ENCODE data around the gene STAM.

STAM gene

DNA sequence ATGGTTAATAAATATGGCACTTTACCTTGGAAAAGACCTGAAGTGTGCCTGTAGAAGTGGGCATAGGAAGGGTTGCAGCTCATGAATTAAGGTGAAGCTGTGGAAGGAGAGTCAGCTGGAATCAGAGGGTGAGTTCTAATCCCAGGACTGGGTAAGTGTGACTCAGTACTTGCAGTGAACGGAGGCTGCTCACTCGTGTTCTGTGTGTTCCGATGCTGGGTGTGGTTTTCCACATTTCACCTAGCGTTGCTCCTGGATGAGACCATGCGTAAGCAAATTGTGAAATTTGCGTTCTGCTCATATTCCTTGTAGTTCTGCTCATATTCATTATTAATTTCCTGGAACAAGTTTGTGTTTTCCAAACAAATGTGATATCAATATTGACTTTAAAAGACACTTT lies 85.7 kb downstream of the STAM start:
- no peak for DNase-seq (ENCODE audit: low spot score)
- FAIRE-seq = no peak

DNA sequence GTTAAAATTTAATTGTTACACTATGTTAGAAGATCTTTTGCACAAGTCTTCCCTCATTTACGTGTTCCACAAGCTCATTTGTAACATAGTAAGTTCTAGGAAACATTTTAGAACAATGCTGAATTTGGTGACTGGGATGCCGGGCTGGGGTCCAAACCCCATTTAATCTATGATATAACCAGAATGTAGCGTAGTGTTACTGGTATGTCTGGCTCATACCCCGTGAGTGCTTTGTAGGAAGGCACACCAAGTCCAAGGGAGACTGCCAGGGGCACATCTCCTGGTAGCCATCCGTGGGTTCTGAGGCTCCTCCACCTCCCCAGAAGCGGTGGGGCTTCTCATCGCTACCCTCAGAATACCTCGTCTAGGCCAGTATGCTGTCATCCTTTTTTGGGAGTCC lies 86.7 kb downstream of the STAM start:
- no peak for DNase-seq (ENCODE audit: low spot score)
- FAIRE-seq = no peak

DNA sequence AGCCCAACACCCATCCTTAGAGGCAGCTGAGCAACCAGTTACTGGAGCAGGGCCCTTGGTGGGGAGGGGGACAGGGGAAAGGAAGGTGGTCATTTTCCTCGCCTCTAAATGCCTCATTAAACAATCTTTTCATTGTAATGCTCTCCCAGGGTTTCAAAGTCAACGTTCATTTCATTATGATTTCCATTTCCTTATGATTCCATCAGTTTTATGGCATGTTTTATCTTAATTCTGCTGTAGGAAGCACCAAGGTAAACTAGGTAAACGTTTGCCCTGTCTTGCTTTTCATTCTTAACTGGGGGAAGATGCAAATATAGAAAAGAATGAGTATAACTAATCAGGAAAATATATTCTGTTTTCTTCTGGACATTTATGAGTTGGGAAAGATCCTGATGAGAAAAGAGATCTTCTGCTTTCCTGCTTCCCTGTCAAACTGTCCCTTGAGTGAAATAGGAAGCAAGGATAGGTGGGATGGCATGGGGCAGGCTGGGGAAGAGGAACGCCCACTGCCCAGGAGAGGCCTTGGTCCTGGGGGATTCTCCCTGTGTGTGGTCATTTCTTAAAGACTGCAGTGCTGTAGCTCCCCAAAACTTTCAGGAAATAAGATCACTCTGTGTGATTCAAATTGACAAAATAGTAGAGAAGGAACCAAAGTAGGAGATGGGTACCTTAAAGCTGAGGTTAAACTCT lies 87.5 kb downstream of the STAM start:
- no peak for DNase-seq (ENCODE audit: low spot score)
- no peak for FAIRE-seq

DNA sequence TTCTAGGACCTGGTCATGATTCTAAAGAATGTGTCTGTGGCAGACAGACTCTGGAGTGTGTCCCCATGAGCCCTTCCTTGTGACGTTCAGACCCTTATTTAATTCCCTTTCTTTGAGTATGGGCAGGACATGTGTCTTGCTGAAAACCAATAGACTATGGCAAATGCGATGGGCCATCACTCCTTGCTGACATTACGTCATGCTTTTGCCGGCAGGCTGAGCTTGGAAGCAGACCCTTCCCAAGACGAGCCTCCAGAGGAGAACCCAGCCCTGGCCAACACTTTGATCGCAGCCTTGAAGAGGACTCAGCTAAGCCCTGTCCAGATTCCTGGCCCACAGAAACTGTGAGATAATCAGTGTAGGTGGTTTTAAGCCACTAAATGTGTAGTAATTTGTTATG lies 89.7 kb downstream of the STAM start:
- DNase-seq (ENCODE audit: low spot score) (no peak), FAIRE-seq (no peak)

DNA sequence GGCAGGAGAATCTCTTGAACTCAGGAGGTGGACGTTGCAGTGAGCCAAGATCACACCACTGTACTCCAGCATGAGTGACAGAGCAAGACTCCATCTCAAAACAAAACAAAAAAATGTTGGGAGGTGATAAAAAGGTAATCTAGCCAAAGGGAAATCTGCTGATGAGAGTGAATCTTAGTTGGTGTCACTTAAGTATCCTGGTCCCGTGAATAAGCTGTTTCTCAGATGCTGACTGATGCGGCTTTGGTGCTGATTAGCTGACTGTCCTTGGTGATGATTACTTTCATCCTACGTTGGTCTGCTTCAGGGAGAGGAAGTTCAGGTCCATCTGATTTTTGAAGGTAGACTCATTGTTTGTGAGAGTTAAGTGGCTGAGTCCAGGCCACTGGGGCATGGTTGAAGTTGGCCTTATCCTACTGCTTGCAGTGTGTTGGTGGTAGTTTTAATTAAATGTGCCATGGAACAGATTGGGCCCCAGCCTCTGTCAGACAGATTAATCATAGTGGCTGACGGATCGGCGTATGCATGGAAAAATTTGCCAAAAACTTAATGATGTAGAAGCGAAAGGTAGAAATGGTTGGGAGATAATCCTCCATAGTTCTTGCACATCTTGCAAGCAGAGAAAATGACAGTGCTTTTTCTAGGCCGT lies 90.6 kb downstream of the STAM start:
- DNase-seq (ENCODE audit: low spot score) = no peak
- FAIRE-seq = no peak

DNA sequence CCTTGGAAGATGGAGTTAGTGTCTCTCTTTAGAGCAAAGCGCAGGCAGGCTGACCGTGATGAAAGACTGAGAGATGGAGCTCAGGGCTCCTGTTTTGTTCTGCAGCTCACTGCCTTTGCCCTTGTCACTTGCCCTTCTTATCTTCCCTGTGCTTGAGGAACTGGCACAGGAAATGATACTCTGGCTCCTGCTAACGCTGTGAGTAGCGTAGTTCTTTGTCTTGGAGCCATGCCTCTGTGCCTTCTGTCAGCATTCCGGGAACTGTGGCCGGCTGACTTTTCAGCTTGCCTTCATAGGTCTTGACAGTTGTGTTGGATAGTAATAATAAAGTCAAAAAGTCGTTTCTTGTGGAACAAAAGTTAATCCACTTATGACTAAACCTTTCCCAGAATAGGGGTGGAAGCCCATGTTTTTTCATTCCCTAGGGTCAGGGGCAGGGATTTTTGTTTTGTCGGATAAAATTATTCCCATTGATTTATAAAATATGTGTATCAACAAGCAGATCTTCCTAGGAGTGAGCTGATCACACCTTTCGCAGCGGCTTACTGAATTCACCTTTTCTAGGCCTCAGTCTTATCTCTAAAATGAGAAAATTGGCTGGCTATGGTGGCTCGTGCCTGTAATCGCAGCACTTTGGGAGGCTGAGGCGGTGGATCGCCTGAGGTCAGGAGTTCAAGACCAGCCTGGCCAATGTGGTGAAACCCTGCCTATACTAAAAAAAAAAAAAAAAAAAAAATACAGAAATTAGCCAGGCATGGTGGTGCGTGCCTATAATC lies 91.4 kb downstream of the STAM start:
- no peak for FAIRE-seq
- DNase-seq (ENCODE audit: low spot score) = no peak

DNA sequence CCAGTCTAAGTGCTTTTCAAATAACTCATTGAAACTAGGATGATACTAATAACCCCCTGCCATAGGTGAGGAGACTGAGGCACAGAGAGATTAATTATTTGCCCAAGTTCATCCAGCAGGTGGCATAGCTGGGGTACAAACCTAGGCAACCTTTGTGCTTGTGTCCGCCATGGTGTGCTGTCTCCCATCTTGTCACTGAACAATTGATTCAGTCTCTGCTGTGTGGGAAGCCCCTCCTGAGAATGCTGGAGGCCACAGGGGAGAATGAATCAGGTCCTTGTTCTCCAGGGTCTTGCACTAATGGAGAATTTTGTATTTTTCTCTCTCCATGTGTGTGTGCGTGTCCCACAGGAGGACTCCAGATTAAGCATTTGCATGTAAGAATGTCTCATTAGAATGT lies 92.3 kb downstream of the STAM start:
- DNase-seq (ENCODE audit: low spot score) (no peak), FAIRE-seq (no peak)

DNA sequence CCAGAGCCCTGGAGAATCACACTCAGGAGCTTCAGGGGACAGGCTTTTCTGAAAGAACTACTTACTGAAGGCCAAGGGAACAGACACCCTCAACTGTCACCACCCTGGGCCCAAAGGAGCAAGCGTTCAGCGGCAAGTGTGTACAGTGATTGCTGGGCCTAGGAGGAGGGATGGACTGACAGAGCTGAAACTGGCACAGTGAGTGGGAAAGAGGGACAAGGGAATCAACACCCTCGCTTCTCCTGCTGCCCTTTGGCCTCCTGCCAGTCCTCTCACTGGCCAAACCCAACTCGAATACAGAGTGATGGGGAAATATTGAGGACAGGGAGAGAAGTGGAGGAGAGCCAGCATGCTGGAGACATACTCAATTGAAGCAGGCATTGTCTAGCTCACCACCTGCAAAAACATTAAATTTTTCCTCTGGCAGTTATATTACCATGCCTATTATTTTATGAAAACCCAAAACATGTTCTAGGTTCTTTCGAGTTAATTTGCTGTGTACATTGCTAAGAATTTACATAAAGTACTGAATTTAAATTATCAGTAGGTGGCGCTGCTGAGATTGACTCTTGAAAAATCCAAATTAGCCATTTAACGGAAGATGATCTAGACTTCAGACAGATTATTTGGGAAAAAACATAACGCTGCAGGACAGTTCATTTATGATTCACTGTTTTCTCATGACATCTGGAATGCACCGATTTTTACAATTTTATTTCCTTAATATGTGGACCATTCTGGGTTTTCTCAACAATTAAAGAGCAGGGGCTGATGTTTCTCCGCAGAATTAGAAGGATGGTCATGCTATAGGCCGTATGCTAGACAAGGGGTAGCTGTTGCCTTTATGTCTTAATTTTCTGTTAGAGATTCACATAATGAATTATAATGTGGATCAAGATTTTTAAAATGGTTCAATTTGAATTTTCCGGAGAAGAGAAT lies 93.3 kb downstream of the STAM start:
- DNase-seq (ENCODE audit: low spot score) (peak; percentile 32), FAIRE-seq (no peak)

DNA sequence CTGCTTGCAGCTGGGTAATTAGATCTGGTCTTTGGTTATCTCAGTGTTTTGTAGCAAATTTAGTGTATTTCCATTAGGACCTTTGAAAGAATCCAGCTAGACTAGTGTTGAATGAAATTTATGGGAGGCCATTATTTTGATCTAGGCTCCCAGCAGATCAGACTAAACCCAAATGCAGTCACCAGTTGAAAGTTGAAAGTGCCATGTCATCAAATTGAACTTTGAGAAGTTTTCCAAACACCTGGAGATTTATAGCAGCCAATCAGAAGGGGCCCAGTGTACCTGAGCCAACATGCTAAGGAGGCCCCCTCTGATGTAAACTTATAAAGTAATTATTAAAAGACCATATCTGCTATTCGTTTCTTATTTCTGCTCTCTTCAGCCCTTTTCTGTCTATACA lies 96.7 kb downstream of the STAM start:
- no peak for DNase-seq (ENCODE audit: low spot score)
- FAIRE-seq = no peak

DNA sequence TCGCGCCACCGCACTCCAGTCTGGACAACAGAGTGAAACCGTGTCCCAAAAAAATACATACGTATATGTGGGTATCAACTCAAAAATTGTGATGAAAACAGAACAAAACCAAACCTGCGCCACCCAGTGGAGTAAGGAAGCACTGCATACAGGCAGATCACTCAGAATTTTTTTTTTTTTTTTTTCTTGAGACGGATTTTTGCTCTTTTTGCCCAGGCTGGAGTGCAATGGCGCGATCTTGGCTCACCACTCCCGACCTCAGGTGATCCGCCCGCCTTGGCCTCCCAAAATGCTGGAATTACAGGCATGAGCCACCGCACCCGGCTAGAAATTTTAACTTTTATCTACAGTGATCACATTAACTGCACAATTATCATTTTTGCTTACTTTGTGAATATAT lies 99.0 kb downstream of the STAM start:
- DNase-seq (ENCODE audit: low spot score) = peak; percentile 62
- no peak for FAIRE-seq

DNA sequence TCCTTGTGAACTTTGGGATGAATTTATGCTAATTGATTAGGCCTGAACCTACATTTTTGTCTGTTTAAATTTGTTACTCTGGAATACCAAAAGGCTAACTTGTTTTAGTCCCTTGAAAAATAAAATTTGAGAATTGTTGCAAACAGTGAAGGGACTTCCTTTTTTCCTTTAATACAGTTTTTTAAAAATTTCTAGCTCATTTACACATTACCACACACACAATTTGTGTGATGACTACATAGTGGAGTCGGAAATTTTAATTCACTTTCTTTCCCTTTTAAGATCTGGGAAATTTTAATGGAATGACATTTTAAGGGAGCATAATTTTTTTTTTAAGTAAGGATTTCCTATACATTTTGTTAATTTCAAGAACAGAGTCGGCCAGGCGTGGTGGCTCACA lies 99.5 kb downstream of the STAM start:
- no peak for FAIRE-seq
- DNase-seq (ENCODE audit: low spot score) = no peak

DNA sequence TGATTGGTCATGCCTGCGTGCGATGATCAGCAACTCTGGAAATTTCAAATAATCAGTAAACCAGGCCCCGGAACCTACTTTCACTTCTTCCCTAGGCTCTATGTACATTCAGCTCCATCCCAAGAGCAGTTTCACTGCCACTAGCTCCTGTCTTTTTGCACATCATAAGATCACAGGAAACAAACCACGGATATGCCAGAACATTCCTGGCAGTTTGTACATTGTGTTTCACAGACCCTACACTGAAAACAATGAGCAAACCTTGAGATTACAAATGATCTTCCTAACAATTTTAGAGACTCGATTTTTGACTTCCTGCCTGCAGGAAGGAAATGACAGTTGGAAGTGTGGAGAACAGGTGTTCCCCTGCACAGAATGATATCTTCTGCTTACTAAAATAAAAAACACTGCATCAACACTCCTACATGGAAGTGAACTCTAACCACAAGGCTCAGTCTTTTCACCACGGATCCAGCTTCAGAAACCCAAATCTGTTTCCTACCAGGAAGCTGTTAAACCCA lies 100.5 kb downstream of the STAM start:
- DNase-seq (ENCODE audit: low spot score) = no peak
- FAIRE-seq = no peak

DNA sequence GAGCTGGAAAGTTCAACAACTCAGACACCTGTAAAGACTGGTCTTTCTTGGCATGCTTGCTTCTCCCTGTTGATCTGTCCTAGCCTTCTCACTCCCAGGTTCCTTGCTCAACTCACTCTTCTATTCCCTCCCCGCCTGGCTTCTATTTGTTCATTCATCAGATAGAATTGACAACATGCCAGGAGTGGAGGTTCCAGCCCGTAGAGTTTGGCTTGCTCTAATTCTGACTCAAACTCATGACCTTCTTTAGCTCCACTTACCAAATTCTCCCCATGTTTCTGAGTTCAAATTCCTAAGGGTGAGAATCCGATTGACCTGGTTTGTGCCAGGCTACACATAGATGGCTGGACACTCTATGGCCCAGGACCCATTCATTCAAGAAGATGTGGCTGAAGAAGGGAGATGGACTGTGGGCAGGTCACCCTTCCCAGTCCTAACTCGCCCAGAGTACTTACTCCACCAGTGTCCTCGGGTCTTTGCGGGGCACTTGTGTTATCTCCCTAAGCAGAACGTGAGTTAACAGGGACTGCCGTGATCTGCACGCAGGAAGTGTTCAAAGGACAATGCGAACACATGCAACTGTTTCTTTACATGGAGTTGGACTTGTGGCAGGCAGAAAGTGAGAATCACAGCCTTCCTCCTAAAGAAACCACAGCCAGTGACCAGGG lies 104.1 kb downstream of the STAM start:
- DNase-seq (ENCODE audit: low spot score) (no peak), FAIRE-seq (peak; percentile 85)

DNA sequence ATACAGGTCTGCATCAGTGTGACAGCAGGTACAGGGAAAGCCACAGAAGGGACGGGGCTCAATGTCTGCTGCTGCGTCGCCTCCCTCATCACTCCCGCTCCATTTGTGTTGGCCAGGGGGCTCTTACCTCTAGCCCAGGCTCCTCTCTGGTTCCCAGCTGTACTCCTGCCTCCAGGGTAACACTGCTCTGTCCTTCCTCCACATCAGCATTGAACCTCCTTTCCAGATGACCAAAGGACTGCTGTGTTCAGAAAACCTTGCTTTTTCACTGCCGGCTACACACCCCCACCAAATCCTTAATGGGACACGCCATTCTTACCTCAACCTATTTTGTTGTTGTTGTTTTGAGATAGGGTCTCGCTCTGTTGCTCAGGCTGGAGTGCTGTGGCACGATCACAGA lies 105.9 kb downstream of the STAM start:
- DNase-seq (ENCODE audit: low spot score) (no peak), FAIRE-seq (no peak)

DNA sequence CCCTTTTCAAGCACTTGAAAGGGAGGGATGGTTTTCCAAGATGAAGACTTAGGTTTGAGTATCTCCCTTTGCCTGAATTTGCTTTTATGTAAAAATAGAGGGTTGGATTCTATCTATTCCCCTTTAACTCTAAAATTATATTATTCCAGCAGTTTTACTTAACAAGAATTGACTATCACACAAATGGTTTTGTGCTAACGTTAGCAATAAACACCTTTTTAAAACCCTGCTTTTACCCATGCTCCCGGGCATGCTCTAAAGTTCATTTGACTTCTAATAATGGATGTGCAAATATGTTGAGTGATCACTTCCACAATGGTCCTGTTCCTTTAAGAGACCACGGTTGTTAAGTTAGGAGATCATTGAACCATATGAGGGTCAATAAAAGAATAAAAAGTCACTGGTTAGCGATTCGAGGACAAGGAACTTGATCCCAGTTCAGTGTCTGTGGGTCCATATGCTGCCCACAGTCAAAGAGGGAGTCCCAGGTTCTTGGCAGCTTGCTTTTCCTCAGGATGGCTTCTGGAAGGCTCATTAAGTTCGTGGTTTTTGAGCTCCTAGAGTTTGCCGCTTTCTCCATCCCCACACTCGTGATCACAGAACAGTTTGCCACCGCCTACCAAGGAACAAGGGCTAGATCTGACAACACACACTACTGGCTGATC lies 108.0 kb downstream of the STAM start, which contains the start of gene TMEM236:
Gene TMEM236, plus strand, starts transcription at position 421 of the 665 bp plus-strand sequence. Its CDS starts 95 bp downstream, at position 516.
- no peak for FAIRE-seq

DNA sequence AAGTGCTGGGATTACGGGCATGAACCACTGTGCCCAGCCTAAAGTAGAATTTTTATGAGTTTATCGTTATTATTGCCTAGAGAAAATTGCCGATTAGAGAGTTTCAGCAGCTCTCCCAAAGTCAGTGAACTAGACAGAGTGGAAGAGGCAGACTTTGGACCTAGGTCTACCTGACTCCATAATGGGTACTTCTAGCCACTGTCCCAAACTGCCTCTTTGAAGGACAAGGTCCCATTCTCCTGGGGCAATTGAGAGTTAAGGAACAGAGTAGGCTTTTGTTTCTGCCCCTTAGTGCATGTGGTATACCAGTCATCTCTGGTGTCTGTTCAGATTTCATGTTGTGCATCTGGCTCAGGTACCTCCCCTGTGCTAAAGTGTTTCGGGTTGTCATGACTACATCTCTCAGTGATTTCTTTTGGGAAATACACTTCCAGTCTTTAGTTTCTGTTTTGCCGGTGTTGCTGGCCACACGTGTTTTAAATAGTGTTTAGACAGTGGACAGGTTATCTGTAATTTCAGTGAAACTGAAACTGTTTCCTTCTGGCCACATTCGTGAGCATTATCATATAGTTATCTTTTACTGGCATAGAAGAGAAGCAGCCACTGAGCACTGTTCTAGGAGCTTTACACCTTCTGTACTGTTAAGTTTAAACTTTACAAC lies 112.7 kb downstream of the STAM start:
- no peak for DNase-seq (ENCODE audit: low spot score)
- no peak for FAIRE-seq

More for the DNA sequence above, 108.0 kb downstream of the STAM start, which contains the start of gene TMEM236:
- no peak for DNase-seq (ENCODE audit: low spot score)

DNA sequence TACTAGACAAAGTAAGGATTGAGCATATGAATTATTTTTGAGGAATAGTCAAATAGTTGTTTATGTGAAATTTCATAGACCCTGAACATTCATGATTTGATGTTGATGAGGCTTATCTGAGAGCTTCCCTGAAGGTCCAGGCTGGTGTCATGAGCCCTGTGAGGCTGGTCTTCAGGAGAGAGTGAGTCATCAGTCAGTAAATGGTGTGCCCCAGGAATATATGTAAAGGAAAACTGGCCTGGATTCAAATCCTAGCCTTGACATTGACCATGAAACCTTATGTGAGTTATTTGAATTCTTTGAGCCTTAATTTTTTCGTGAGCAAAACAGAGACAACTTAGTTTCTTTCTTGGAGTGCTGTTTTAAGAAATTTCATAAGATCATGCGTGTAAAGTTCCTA lies 114.2 kb downstream of the STAM start:
- FAIRE-seq = no peak

DNA sequence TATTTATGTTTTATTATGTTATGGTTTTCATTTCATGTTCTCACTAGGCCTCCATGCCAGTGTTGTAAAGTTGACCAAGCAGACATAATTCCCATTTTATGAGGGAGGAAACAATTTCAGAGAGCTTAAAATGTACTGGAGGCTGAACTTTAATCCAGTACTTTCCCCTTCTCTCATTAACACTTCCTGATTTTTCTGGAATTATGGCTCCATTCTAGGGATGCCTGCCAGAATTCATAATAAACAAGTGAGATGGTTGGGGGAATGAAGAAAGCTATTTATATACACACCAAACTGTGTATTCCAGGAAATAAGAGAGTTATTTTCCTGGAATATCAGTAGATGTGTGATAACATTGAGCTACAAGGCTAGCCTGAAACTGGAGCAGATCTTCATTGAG lies 114.9 kb downstream of the STAM start:
- FAIRE-seq (no peak), DNase-seq (ENCODE audit: low spot score) (no peak)

More for the DNA sequence above, 114.2 kb downstream of the STAM start:
- no peak for DNase-seq (ENCODE audit: low spot score)

DNA sequence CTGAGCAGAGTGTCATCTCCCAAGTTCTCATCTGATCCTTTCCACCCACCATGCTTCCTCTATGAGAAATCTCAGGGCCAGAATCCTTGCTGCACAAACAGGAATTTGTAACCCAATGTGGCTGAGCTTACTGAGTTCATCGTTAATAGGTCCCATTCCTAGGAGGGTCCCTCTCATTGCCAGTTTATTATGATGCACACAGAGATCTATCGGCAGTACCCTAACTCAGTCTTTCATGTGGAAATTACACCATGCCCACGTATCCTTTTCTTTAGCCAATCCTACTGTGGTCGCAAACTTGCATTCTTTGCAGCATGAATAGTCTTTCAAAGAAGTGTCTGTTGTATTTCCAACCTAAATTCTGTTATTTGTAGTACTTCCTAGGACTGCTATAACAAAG lies 120.2 kb downstream of the STAM start:
- DNase-seq (ENCODE audit: low spot score) (no peak), FAIRE-seq (no peak)
